Panc1 (cell line): ENCODE measurements around the gene RPS6KB1.

Experiments used
- CTCF ChIP-seq: fragments of 450-650 bp; IDR thresholded peaks from 2 replicates; pipeline ENCODE4 v1.5.1; 2017; ENCODE audit warnings: mild to moderate bottlenecking
- POLR2AphosphoS5 ChIP-seq: IDR thresholded peaks from 2 replicates; pipeline ENCODE4 v1.6.1; 2012; ENCODE audit warnings: mild to moderate bottlenecking, low read depth, low read length, moderate library complexity
- TCF7L2 ChIP-seq: IDR thresholded peaks from 2 replicates; pipeline ENCODE4 v1.6.1; 2011; ENCODE audit warnings: mild to moderate bottlenecking, low read depth, low read length, inconsistent platforms

DNA sequence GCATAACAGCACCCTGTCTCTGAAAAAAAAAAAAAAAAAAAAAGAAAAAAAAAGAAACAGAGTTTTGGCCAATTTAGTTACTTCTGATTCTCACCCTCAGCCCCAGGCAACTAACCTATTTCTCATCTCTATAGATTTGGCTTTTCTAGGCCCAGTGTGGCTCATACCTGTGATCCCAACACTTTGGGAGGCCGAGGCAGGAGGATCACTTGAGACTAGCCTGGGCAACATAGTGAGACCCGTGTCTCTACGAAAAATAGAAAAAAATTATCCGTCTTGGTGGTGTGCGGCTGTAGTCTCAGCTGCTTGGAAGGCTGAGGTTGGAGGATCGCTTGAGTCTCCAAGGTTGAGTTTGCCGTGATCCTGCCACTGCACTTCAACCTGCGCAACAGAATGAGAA, 8.7 kb downstream of the RPS6KB1 start:
- TF ChIP-seq CTCF (no peak), POLR2AphosphoS5 (no peak), TCF7L2 (no peak)
